K562 (cell line): ENCODE measurements around the gene PPM1L. TPM values are rescaled to one million over a fixed set of nuclear protein-coding genes. Genes with fewer than 3 reads are reported as not detected.

ENCODE experiments used
- ATAC-seq: fragments of 200-7000 bp; cut with Tn5 transposase; 3 replicates; pipeline ENCODE4 v1.9.1; 2020; ENCODE audit warnings: moderate library complexity
- BruUV-seq: library from RNA; stranded (reverse); fragments of 400-500 nt; replicated peaks from 2 replicates; lab custom pipeline; 2021; lab: Mats Ljungman, UMichigan
- CTCF ChIA-PET: fragments of 300-600 bp; formaldehyde crosslinking; extraction: SDS; loops from one replicate; lab custom pipeline; 2021; ENCODE audit warnings: low intra/inter-chr PET ratio; lab: Yijun Ruan, JAX
- POLR2A ChIA-PET: fragments of 300-600, 350-650 bp; sonication (Branson Sonifier 250); formaldehyde crosslinking; extraction: SDS; loops from one replicate; lab custom pipeline; 2021; ENCODE audit warnings: antibody characterized with exemption, inconsistent platforms; lab: Yijun Ruan, JAX
- DNase-seq, 4 experiments: peaks; one replicate each; pipeline versions ENCODE4 v3.0.0 to v3.0.0-alpha.2; 2011 to 2018; ENCODE audit warnings: low spot score in 3 of 4, mixed read lengths in 3 of 4; ENCODE audit errors: extremely low read depth in 1 of 4
- FAIRE-seq: peaks from 2 replicates; lab custom pipeline; 2011; peaks lifted over from hg19 to GRCh38; lab: Jason Lieb, UNC
- H2AFZ ChIP-seq: 2 replicates; pipeline ENCODE4 v1.6.0; 2011; ENCODE audit warnings: low read depth, low read length, control low read depth, inconsistent platforms
- H3K27ac ChIP-seq: fragments of 200-600 bp; 3 replicates; pipeline ENCODE4 v1.8.0; 2011; ENCODE audit warnings: low read depth, mild to moderate bottlenecking, control low read depth, inconsistent platforms, low read length, moderate library complexity, mixed read lengths; ENCODE audit errors: extremely low read depth
- H3K27me3 ChIP-seq, 2 experiments: fragments of 300-600 bp in 1 of 2; 2 replicates in 1 of 2; 3 replicates in 1 of 2; pipeline versions ENCODE4 v1.6.0 to v1.8.0; 2011; ENCODE audit warnings: inconsistent platforms in 2 of 2, low read length in 2 of 2, mild to moderate bottlenecking in 1 of 2, mixed read lengths in 1 of 2, moderate library complexity in 1 of 2; ENCODE audit not compliant: control insufficient read depth in 2 of 2, insufficient read depth in 2 of 2
- H3K36me3 ChIP-seq: fragments of 300-600 bp; 3 replicates; pipeline ENCODE4 v1.8.0; 2011; ENCODE audit warnings: mild to moderate bottlenecking, low read length, inconsistent platforms; ENCODE audit not compliant: control insufficient read depth, insufficient read depth
- H3K4me1 ChIP-seq, 2 experiments: fragments of 200-600 bp in 1 of 2; replicated peaks in 1 of 2; 2 replicates in 1 of 2; 3 replicates in 1 of 2; pipeline versions ENCODE4 v1.5.1 to v1.8.0; 2011; ENCODE audit warnings: inconsistent platforms in 2 of 2, low read length in 2 of 2, mild to moderate bottlenecking in 1 of 2, mixed read lengths in 1 of 2, moderate library complexity in 1 of 2; ENCODE audit not compliant: control insufficient read depth in 2 of 2, insufficient read depth in 2 of 2
- H3K4me2 ChIP-seq: 2 replicates; pipeline ENCODE4 v1.6.1; 2011; ENCODE audit warnings: low read length, control low read depth, inconsistent platforms, mixed read lengths; ENCODE audit not compliant: insufficient read depth
- H3K4me3 ChIP-seq: fragments of 200-600 bp; sonication (generic), shearing (Covaris generic); 2 replicates; pipeline ENCODE4 v1.5.1; 2016; ENCODE audit warnings: control low read depth, inconsistent platforms
- H3K79me2 ChIP-seq: fragments of 200-600 bp; 3 replicates; pipeline ENCODE4 v1.8.0; 2011; ENCODE audit warnings: low read length, inconsistent platforms; ENCODE audit not compliant: control insufficient read depth, insufficient read depth
- H3K9ac ChIP-seq, 2 experiments: 2 replicates each; pipeline versions ENCODE4 v1.6.0 to v1.6.1; 2011; ENCODE audit warnings: low read depth in 2 of 2, low read length in 2 of 2, control low read depth in 1 of 2, inconsistent platforms in 1 of 2, mild to moderate bottlenecking in 1 of 2, mixed read lengths in 1 of 2; ENCODE audit not compliant: insufficient read depth in 1 of 2
- H3K9me1 ChIP-seq: one replicate; pipeline ENCODE4 v1.6.0; 2011; ENCODE audit warnings: inconsistent platforms, mild to moderate bottlenecking, low read length, moderate library complexity; ENCODE audit not compliant: control insufficient read depth, insufficient read depth
- H3K9me3 ChIP-seq: replicated peaks from 2 replicates; pipeline ENCODE4 v1.5.1; 2011; ENCODE audit warnings: low read depth, low read length, inconsistent platforms; ENCODE audit not compliant: control insufficient read depth, insufficient read depth
- H4K20me1 ChIP-seq: replicated peaks from 2 replicates; pipeline ENCODE4 v1.6.1; 2011; ENCODE audit warnings: low read length, inconsistent platforms, mixed read lengths; ENCODE audit not compliant: control insufficient read depth, insufficient read depth
- CEBPB ChIP-seq: fragments of 450-650 bp; IDR thresholded peaks from 2 replicates; pipeline ENCODE4 v1.6.1; 2016; ENCODE audit warnings: missing genetic modification characterization, missing compliant biosample characterization
- CEBPG ChIP-seq, 3 experiments: fragments of 200-800 bp in 1 of 3; sonication (Bioruptor generic) in 1 of 3; sonication (generic) in 1 of 3; formaldehyde crosslinking in 1 of 3; IDR thresholded peaks in 2 of 3; conservative IDR thresholded peaks in 1 of 3; 2 replicates each; pipeline versions ENCODE4 v1.6.1 to v1.8.0; 2016 to 2022; ENCODE audit warnings: missing compliant biosample characterization in 2 of 3, missing genetic modification characterization in 2 of 3, mild to moderate bottlenecking in 1 of 3, missing genetic modification reagents in 1 of 3
- FOXK1 ChIP-seq: sonication (generic); formaldehyde crosslinking; IDR thresholded peaks from 2 replicates; pipeline ENCODE4 v1.8.0; 2022; ENCODE audit warnings: missing genetic modification reagents, mild to moderate bottlenecking, borderline replicate concordance
- GATA2 ChIP-seq: sonication (generic); formaldehyde crosslinking; IDR thresholded peaks from 2 replicates; pipeline ENCODE4 v1.4.0; 2020; ENCODE audit warnings: mild to moderate bottlenecking, missing genetic modification reagents
- JUNB ChIP-seq: fragments of 450-650 bp; formaldehyde crosslinking; conservative IDR thresholded peaks from 2 replicates; pipeline ENCODE4 v1.4.0; 2020; ENCODE audit warnings: mild to moderate bottlenecking
- PML ChIP-seq: IDR thresholded peaks from 2 replicates; pipeline ENCODE4 v1.6.1; 2012; ENCODE audit warnings: low read length, inconsistent platforms
- POU5F1 ChIP-seq: fragments of 150-350 bp; IDR thresholded peaks from 2 replicates; pipeline ENCODE4 v1.6.1; 2014; ENCODE audit warnings: borderline replicate concordance, low read length, low read depth, mild to moderate bottlenecking; ENCODE audit not compliant: partially characterized antibody
- RBM17 ChIP-seq: fragments of 200-400 bp; formaldehyde crosslinking; IDR thresholded peaks from 2 replicates; pipeline ENCODE4 v1.6.1; 2017; ENCODE audit warnings: low read depth, mild to moderate bottlenecking, low read length, borderline replicate concordance
- ZNF764 ChIP-seq: fragments of 250-450 bp; sonication (Bioruptor Pico); IDR thresholded peaks from 2 replicates; pipeline ENCODE4 v1.4.0; 2020; ENCODE audit warnings: low read depth, mild to moderate bottlenecking, moderate library complexity
- WGBS: fragments of 100-300 bp; shearing (Covaris generic); methylation state at CpG from one replicate; pipeline ENCODE4 v1.1.6; 2016; ENCODE audit warnings: low coverage, mixed read lengths; ENCODE audit not compliant: insufficient coverage; ENCODE audit errors: missing lambda C conversion rate; 5-methylcytosine and 5-hydroxymethylcytosine counted together
- in situ Hi-C: fragments of 300-500 bp; cut with MboI; formaldehyde crosslinking; loops from 4 replicates; pipeline ENCODE4 v1.15.0; 2018; ENCODE audit warnings: inconsistent platforms, mixed read lengths
- intact Hi-C: fragments of 100-400 bp; cut with micrococcal nuclease; formaldehyde crosslinking; loops from 2 replicates; pipeline ENCODE4 v1.14.2; 2022
- polyA plus RNA-seq, 8 experiments: library from polyadenylated mRNA; depleted of rRNA in 4 of 8; stranded (reverse) in 5 of 8; unstranded in 3 of 8; fragments of >200 nt; fragmentation: Nextera tagmentation in 2 of 8; fragmentation: Illumina TruSeq in 1 of 8; extraction: Ambion mirVana in 2 of 8; extraction: Trizol in 1 of 8; gene quantifications; 2 replicates each; pipeline versions ENCODE4 v1.2.1 to v1.2.3, GENCODE V29; 2011 to 2014; ENCODE audit warnings: inconsistent platforms in 1 of 8, missing spikeins in 1 of 8
- total RNA-seq, 7 experiments: library from RNA; depleted of rRNA in 6 of 7; stranded (reverse); fragments of >200 nt in 6 of 7; fragmentation: Illumina TruSeq in 2 of 7; extraction: Trizol in 2 of 7; gene quantifications; 2 replicates each; pipeline versions ENCODE4 v1.2.1 to v1.2.3, GENCODE V29; 2011 to 2021; ENCODE audit warnings: low replicate concordance in 1 of 7

The PPM1L gene
- total and polyA plus RNA-seq, 9 of the 15 experiments (the other 6 are each of a cell fraction or from before 2014, with no cell fraction given), result 0.01 to 0.41 (median 0.14) TPM

DNA sequence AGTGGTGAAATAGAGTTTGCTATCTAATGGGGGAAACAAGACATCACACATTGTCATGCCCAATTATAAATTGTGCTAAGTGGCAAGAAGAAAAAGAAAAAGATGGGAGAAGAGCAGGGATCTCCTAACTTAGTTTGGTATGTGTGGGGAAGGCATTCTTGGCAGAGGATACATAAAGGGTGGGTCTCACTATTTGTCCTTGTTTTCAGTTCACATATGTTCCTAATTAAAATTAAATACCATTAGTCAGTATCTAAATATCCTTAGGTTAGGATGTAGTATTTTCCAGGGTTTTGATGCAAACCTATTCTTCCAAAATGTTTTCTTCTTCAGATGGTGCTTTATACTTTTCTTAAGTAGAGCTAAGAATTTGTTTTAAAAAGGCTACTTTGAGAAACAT lies 175.4 kb downstream of the PPM1L start:
- no peaks in the 10 kb centered on the region for H3K27me3 ChIP-seq
- intact Hi-C loops (no loop called here), in situ Hi-C loops (no loop called here)
- H3K9me3 ChIP-seq, result no peaks in the 10 kb centered on the region
- H3K9me1 ChIP-seq, result no peaks in the 10 kb centered on the region
- no peak overlapping the region for H3K9ac ChIP-seq
- ChIA-PET POLR2A (interaction anchor here (1.3 kb wide), 1 partner anchor 12 kb away, joined by 4 read pairs; no protein-coding TSS in a partner anchor), CTCF (no interaction called here)
- no peak overlapping the region for H3K27ac ChIP-seq
- ATAC-seq (no peak), DNase-seq (no peak), FAIRE-seq (no peak)
- H3K4me2 ChIP-seq, result no peak overlapping the region
- no peaks in the 10 kb centered on the region for H3K79me2 ChIP-seq
- no peaks in the 10 kb centered on the region for H3K36me3 ChIP-seq
- BruUV-seq, result no TSS peak
- no peak overlapping the region for H2AFZ ChIP-seq
- no peak for TF ChIP-seq JUNB
- no peak for TF ChIP-seq RBM17
- no peak for TF ChIP-seq ZNF764
- no peak for TF ChIP-seq POU5F1
- no peaks in the 10 kb centered on the region for H4K20me1 ChIP-seq
- H3K4me1 ChIP-seq, result no peaks in the 10 kb centered on the region
- no peak overlapping the region for H3K4me3 ChIP-seq

DNA sequence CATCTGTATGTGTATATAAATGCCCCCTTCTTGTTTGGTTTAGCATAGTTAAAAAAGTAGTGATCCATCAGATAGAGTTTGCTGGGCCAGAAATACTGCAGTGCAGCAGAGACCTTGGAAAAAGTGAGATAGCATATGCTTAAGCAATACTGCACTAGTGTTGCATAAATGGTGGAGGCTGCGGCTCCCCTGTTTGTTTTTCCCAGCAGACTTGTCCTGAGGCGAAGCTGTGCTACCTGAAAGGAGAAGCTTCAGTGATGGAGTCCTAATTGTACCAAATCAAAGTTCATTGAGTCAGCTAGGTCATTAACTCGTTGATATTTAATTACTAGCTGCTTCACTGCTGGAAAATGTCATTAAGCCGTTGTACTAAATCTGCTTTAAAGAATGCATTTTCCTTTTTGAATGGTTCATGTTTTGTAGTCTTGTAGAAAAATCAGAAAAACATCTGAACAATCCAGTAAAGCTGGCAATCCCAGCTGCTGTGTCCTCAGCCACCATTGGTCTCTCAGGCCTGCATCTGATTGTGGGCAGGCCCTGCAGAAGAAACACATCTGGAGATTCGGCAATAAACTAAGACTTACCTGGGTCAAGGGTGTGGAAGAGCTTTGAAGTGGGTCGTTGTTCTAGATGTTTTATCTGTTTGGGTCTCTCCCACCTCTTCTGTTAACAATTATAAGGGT lies 179.5 kb downstream of the PPM1L start:
- H3K27ac ChIP-seq, result no peak overlapping the region
- in situ Hi-C loops, result no loop called here
- intact Hi-C loops, result no loop called here
- no peak overlapping the region for H3K4me3 ChIP-seq
- 2% methylated on average over 6 of the region's 6 CpGs for WGBS
- no TSS peak for BruUV-seq
- no peaks in the 10 kb centered on the region for H3K36me3 ChIP-seq
- H3K9me3 ChIP-seq, result no peaks in the 10 kb centered on the region
- ChIA-PET POLR2A (no interaction called here), CTCF (no interaction called here)
- no peaks in the 10 kb centered on the region for H3K79me2 ChIP-seq
- H4K20me1 ChIP-seq, result no peaks in the 10 kb centered on the region
- TF ChIP-seq PML (no peak), CEBPB (tag) (peak; percentile 80), GATA2 (CRISPR knock-in tag) (no peak), FOXK1 (CRISPR knock-in tag) (no peak), CEBPG (CRISPR knock-in tag; IDR thresholded peaks at IDR 0.05) (no peak), CEBPG (tag; conservative IDR thresholded peaks at IDR 0.05 in 1 of 2, IDR thresholded peaks at IDR 0.05 in 1 of 2) (peak; percentile 64 to 87)
- H3K27me3 ChIP-seq, result no peaks in the 10 kb centered on the region
- no peak overlapping the region for H3K4me2 ChIP-seq
- H3K9me1 ChIP-seq, result no peaks in the 10 kb centered on the region
- H3K4me1 ChIP-seq, result no peaks in the 10 kb centered on the region
- ATAC-seq, result no peak
- DNase-seq, result no peak
- H3K9ac ChIP-seq, result no peak overlapping the region
- FAIRE-seq, result no peak
- no peak overlapping the region for H2AFZ ChIP-seq
